HG02973 (cell line): ENCODE data around the gene LEKR1.

ENCODE experiments used
- ATAC-seq: cut with Tn5 transposase; IDR thresholded peaks from one replicate; pipeline ENCODE4 v1.9.1; 2021; ENCODE audit warnings: moderate library complexity; ENCODE audit not compliant: unreplicated experiment

Gene LEKR1

GRCh38 chr3:157094301-157094700 is 268.1 kb downstream of the LEKR1 start:
- no peak for ATAC-seq

GRCh38 chr3:157094751-157095480 is 268.8 kb downstream of the LEKR1 start:
- no peak for ATAC-seq
